Tibial artery (tissue), 4 donors: ENCODE measurements around the gene GMEB2.

Experiments
- DNase-seq, 2 donors: peaks; one replicate each; pipeline ENCODE4 v3.0.0-alpha.2; 2019
- H3K27ac ChIP-seq, 2 donors: fragments of 200-600 bp; sonication (generic) in 1 of 2; 1 replicate in 1 of 2; 2 replicates in 1 of 2; pipeline ENCODE4 v1.5.1; 2018 to 2019; ENCODE audit warnings: mild to moderate bottlenecking in 1 of 2
- H3K27me3 ChIP-seq, 2 donors: fragments of 200-600 bp; sonication (generic) in 1 of 2; one replicate each; pipeline versions ENCODE4 v1.5.1 to v1.6.0; 2016 to 2019
- H3K36me3 ChIP-seq, 3 donors: fragments of 200-600 bp; sonication (generic) in 2 of 3; one replicate each; pipeline ENCODE4 v1.5.1; 2016 to 2019; ENCODE audit warnings: mild to moderate bottlenecking in 2 of 3
- H3K4me1 ChIP-seq, 4 donors: fragments of 200-600 bp; sonication (generic) in 2 of 4; 1 replicate in 3 of 4; 2 replicates in 1 of 4; pipeline ENCODE4 v1.5.1; 2016 to 2019
- H3K4me3 ChIP-seq, 2 donors: fragments of 200-600 bp; sonication (generic) in 1 of 2; 1 replicate in 1 of 2; 2 replicates in 1 of 2; pipeline ENCODE4 v1.5.1; 2018 to 2019; ENCODE audit warnings: mild to moderate bottlenecking in 2 of 2
- H3K9me3 ChIP-seq, 3 donors: fragments of 200-600 bp; sonication (generic) in 1 of 3; one replicate each; pipeline ENCODE4 v1.5.1; 2016 to 2019
- intact Hi-C: fragments of 100-400 bp; cut with DNase I; formaldehyde crosslinking; loops from one replicate; pipeline ENCODE4 v1.15.0; 2023; ENCODE audit warnings: low total_unique reads
- TF ChIP-seq, protein P1 (sequence below), 2 experiments: fragments of 200-600 bp in 1 of 2; fragments of 450-650 bp in 1 of 2; IDR thresholded peaks; one replicate each; pipeline ENCODE4 v1.5.1; 2017 to 2019; ENCODE audit warnings: antibody characterized with exemption in 2 of 2, mild to moderate bottlenecking in 1 of 2, moderate library complexity in 1 of 2

Gene GMEB2

DNA sequence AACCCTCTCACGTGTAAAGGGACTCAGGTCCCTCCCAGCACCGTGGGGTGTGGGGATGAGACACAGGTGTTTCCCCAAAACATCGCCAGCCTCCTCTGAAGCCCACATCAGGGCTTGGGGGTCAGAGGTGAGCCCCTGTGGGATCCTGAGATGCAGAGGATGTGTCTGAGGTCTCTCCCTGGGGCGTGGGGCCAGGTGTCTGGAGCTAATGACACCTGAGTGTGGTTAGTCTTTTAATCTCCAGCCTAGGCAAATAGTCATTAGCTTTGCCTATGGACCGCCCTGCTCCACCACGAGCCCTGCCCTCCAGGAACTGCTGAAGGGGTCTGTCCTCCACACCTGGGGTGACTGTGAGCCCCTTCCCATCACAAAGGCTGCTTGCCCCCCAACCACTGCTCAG, 81.1 kb downstream of the GMEB2 start:
- no peak for DNase-seq
- TF ChIP-seq, protein P1, sequence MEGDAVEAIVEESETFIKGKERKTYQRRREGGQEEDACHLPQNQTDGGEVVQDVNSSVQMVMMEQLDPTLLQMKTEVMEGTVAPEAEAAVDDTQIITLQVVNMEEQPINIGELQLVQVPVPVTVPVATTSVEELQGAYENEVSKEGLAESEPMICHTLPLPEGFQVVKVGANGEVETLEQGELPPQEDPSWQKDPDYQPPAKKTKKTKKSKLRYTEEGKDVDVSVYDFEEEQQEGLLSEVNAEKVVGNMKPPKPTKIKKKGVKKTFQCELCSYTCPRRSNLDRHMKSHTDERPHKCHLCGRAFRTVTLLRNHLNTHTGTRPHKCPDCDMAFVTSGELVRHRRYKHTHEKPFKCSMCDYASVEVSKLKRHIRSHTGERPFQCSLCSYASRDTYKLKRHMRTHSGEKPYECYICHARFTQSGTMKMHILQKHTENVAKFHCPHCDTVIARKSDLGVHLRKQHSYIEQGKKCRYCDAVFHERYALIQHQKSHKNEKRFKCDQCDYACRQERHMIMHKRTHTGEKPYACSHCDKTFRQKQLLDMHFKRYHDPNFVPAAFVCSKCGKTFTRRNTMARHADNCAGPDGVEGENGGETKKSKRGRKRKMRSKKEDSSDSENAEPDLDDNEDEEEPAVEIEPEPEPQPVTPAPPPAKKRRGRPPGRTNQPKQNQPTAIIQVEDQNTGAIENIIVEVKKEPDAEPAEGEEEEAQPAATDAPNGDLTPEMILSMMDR (IDR thresholded peaks at IDR 0.05) = no peak
- intact Hi-C loops = loop anchor here (5.0 kb wide), 1 partner anchor 241 kb away; no protein-coding TSS in a partner anchor
- H3K36me3 ChIP-seq = no peaks in the 10 kb centered on the region
- peaks cover 0 to 84% of the 10 kb centered on the region in 2 donors for H3K27me3 ChIP-seq
- H3K4me1 ChIP-seq = peaks cover 0 to 5% (median 0%) of the 10 kb centered on the region in 4 donors
- no peak overlapping the region for H3K27ac ChIP-seq
- no peak overlapping the region for H3K4me3 ChIP-seq
- no peaks in the 10 kb centered on the region for H3K9me3 ChIP-seq

GRCh38 chr20:63544958-63545516, 81.9 kb downstream of the GMEB2 start:
- Histone ChIP-seq H3K4me3 (no peak overlapping the region), H3K27me3 (peaks cover 0 to 80% of the 10 kb centered on the region in 2 donors), H3K4me1 (peaks cover 0 to 5% (median 0%) of the 10 kb centered on the region in 4 donors), H3K9me3 (no peaks in the 10 kb centered on the region), H3K27ac (no peak overlapping the region), H3K36me3 (no peaks in the 10 kb centered on the region)
- no peak for DNase-seq
- intact Hi-C loops = loop anchor here (5.0 kb wide), 1 partner anchor 242 kb away; no protein-coding TSS in a partner anchor
- TF ChIP-seq, protein P1 (IDR thresholded peaks at IDR 0.05) = no peak

DNA sequence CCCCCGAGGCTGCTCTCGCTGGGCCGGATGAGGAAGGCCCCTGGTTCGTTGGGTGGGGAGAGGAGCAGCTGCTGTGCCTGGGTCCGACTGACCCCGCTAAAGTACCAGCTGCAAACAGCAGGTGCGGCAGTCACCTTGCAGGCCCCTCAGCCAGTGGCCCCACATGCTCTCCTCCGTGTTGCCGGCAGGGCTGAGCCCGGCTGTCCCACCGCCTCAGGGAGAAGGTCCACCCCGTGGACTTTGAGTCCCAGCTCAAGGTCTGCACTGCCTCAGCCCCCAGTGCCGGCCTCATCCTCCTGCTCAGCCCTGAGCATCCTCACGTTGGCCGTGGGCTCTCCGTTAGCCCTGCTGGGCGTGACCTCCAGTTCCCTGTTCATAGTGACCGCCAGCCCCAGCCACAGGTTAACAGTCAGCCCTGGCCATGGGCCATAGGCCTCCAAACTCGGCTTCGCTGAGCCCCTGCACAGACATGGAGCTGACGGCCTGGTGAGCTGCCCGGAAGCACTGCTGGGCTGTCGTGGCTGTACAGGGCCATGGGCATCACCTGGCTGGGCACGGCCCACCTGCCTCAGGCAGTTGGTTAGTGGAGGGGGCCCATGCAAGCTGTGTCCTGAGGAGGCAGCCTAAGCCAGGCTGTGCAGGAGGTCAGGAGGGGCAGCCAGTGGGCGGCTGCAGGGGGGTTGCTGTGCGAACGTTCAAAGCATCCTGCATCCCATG, 82.5 kb downstream of the GMEB2 start:
- TF ChIP-seq, protein P1 (IDR thresholded peaks at IDR 0.05) = no peak
- no peaks in the 10 kb centered on the region for H3K9me3 ChIP-seq
- DNase-seq = no peak
- no peak overlapping the region for H3K4me3 ChIP-seq
- H3K4me1 ChIP-seq = peaks cover 0 to 5% (median 0%) of the 10 kb centered on the region in 4 donors
- H3K36me3 ChIP-seq = no peaks in the 10 kb centered on the region
- intact Hi-C loops = no loop called here
- H3K27ac ChIP-seq = no peak overlapping the region
- H3K27me3 ChIP-seq = peaks cover 0 to 80% of the 10 kb centered on the region in 2 donors

DNA sequence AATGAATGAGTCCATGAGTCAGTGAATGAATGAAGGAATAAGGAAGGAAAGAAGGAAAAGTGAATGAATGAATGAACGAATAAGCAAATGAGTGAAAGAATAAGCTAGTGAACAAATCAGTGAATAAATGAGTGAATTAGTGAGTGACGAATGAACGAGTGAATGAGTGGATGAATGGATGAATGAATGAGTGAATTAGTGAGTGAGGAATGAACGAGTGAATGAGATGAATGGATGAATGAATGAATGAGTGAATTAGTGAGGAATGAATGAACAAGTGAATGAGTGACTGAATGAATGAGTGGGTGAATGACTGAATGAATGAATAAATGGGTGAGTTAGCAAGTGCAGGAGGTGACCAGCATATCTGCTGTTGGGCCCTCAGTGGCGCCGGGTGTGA, 83.2 kb downstream of the GMEB2 start:
- Histone ChIP-seq H3K9me3 (no peaks in the 10 kb centered on the region), H3K27me3 (peaks cover 0 to 81% of the 10 kb centered on the region in 2 donors), H3K36me3 (no peaks in the 10 kb centered on the region), H3K4me1 (peaks cover 0 to 5% (median 0%) of the 10 kb centered on the region in 4 donors), H3K27ac (no peak overlapping the region), H3K4me3 (no peak overlapping the region)
- TF ChIP-seq, protein P1 (IDR thresholded peaks at IDR 0.05) = no peak
- no peak for DNase-seq
- intact Hi-C loops = no loop called here

- peaks cover 0 to 80% of the 10 kb centered on the region in 2 donors for H3K27me3 ChIP-seq
- intact Hi-C loops = no loop called here
- H3K4me1 ChIP-seq = peaks cover 0 to 10% (median 2%) of the 10 kb centered on the region in 4 donors
- DNase-seq = no peak
- no peaks in the 10 kb centered on the region for H3K36me3 ChIP-seq
- no peak overlapping the region for H3K4me3 ChIP-seq
- TF ChIP-seq, protein P1 (IDR thresholded peaks at IDR 0.05) = no peak
- no peaks in the 10 kb centered on the region for H3K9me3 ChIP-seq
- no peak overlapping the region for H3K27ac ChIP-seq
These were observed 83.8 kb downstream of the GMEB2 start for GRCh38 chr20:63543131-63543530.
